OCI-LY3 (cell line): ENCODE results near the gene LRRC4C.

Experiments
- H2AFZ ChIP-seq: fragments of 200-600, 300-600 bp; shearing (Covaris generic); 2 replicates; pipeline ENCODE4 v1.6.0; 2014; ENCODE audit warnings: antibody characterized with exemption, low read depth, low read length
- H3K27ac ChIP-seq: fragments of 200-600, 300-600 bp; sonication (generic); 2 replicates; pipeline ENCODE4 v1.5.1; 2014; ENCODE audit warnings: mild to moderate bottlenecking, low read length, moderate library complexity, mixed read lengths
- H3K27me3 ChIP-seq: fragments of 200-600, 300-600 bp; sonication (generic); 2 replicates; pipeline ENCODE4 v1.6.1; 2014; ENCODE audit warnings: low read depth, low read length, mixed read lengths
- H3K36me3 ChIP-seq: fragments of 200-600, 300-600 bp; sonication (generic); replicated peaks from 2 replicates; pipeline ENCODE3; 2014; ENCODE audit warnings: low read depth, low read length, mixed read lengths
- H3K4me1 ChIP-seq: fragments of 300-600, 200-600 bp; sonication (generic); 2 replicates; pipeline ENCODE4 v1.6.1; 2014; ENCODE audit warnings: low read length, mixed read lengths
- H3K4me2 ChIP-seq: fragments of 200-600, 300-600 bp; sonication (generic); 2 replicates; pipeline ENCODE4 v1.6.1; 2014; ENCODE audit warnings: low read length, mixed read lengths
- H3K4me3 ChIP-seq: fragments of 300-600, 200-600 bp; sonication (generic); 2 replicates; pipeline ENCODE4 v1.5.1; 2014; ENCODE audit warnings: antibody characterized with exemption, mild to moderate bottlenecking, low read length, moderate library complexity
- H3K79me2 ChIP-seq: fragments of 300-600, 200-600 bp; shearing (Covaris generic); 2 replicates; pipeline ENCODE4 v1.6.1; 2014; ENCODE audit warnings: mild to moderate bottlenecking, low read length, mixed read lengths
- H3K9ac ChIP-seq: fragments of 300-600, 200-600 bp; shearing (Covaris generic); 2 replicates; pipeline ENCODE4 v1.6.0; 2014; ENCODE audit warnings: mild to moderate bottlenecking, low read length, moderate library complexity
- H3K9me3 ChIP-seq: fragments of 200-600, 300-600 bp; shearing (Covaris generic); 2 replicates; pipeline ENCODE4 v1.6.1; 2014; ENCODE audit warnings: low read length, mixed read lengths; ENCODE audit not compliant: insufficient read depth
- H4K20me1 ChIP-seq: fragments of 200-600, 300-600 bp; sonication (generic); 2 replicates; pipeline ENCODE4 v1.6.1; 2016; ENCODE audit warnings: low read length, mixed read lengths; ENCODE audit not compliant: insufficient read depth
- CTCF ChIP-seq: fragments of 200-600, 300-600 bp; sonication (generic); IDR thresholded peaks from 2 replicates; pipeline ENCODE4 v1.5.1; 2014; ENCODE audit warnings: antibody characterized with exemption, low read length, low read depth
- EZH2phosphoT487 ChIP-seq: fragments of 200-600 bp; shearing (Covaris generic); IDR thresholded peaks from 2 replicates; pipeline ENCODE4 v1.6.1; 2018; ENCODE audit warnings: antibody characterized with exemption, mixed run types, low read depth

Gene LRRC4C

GRCh38 chr11:41237382-41237781, 222.1 kb downstream of the LRRC4C start:
- H3K27me3 ChIP-seq = no peaks in the 10 kb centered on the region
- no peak overlapping the region for H3K4me2 ChIP-seq
- no peak for TF ChIP-seq CTCF
- no peak for TF ChIP-seq EZH2phosphoT487
- no peak overlapping the region for H2AFZ ChIP-seq
- H3K9ac ChIP-seq = no peak overlapping the region
- H3K79me2 ChIP-seq = no peaks in the 10 kb centered on the region
- H3K27ac ChIP-seq = no peak overlapping the region
- no peaks in the 10 kb centered on the region for H3K4me1 ChIP-seq
- H4K20me1 ChIP-seq = no peaks in the 10 kb centered on the region
- no peaks in the 10 kb centered on the region for H3K36me3 ChIP-seq
- no peaks in the 10 kb centered on the region for H3K9me3 ChIP-seq
- H3K4me3 ChIP-seq = no peak overlapping the region

- no peak overlapping the region for H3K4me2 ChIP-seq
- H3K4me3 ChIP-seq = no peak overlapping the region
- no peaks in the 10 kb centered on the region for H3K36me3 ChIP-seq
- no peak overlapping the region for H2AFZ ChIP-seq
- H4K20me1 ChIP-seq = no peaks in the 10 kb centered on the region
- no peaks in the 10 kb centered on the region for H3K27me3 ChIP-seq
- H3K9ac ChIP-seq = no peak overlapping the region
- TF ChIP-seq CTCF = no peak
- no peak for TF ChIP-seq EZH2phosphoT487
- H3K4me1 ChIP-seq = no peaks in the 10 kb centered on the region
- H3K27ac ChIP-seq = no peak overlapping the region
- H3K9me3 ChIP-seq = no peaks in the 10 kb centered on the region
- no peaks in the 10 kb centered on the region for H3K79me2 ChIP-seq
Observed at GRCh38 chr11:41235668-41236067, 223.8 kb downstream of the LRRC4C start.

GRCh38 chr11:41225856-41226633, 233.4 kb downstream of the LRRC4C start:
- no peaks in the 10 kb centered on the region for H4K20me1 ChIP-seq
- H3K9me3 ChIP-seq = no peaks in the 10 kb centered on the region
- H3K9ac ChIP-seq = no peak overlapping the region
- TF ChIP-seq EZH2phosphoT487 = no peak
- no peak for TF ChIP-seq CTCF
- no peak overlapping the region for H3K4me2 ChIP-seq
- no peaks in the 10 kb centered on the region for H3K36me3 ChIP-seq
- no peaks in the 10 kb centered on the region for H3K79me2 ChIP-seq
- no peak overlapping the region for H3K27ac ChIP-seq
- H2AFZ ChIP-seq = no peak overlapping the region; the same call in 1 of the 2 replicates
- H3K4me3 ChIP-seq = no peak overlapping the region
- H3K27me3 ChIP-seq = no peaks in the 10 kb centered on the region
- peaks cover 20% of the 10 kb centered on the region for H3K4me1 ChIP-seq

GRCh38 chr11:41222236-41222635, 237.2 kb downstream of the LRRC4C start:
- no peaks in the 10 kb centered on the region for H3K9me3 ChIP-seq
- no peaks in the 10 kb centered on the region for H3K36me3 ChIP-seq
- H3K4me2 ChIP-seq = 0 out of 2 replicates have a peak overlapping the region, but pooled peaks have one; percentile 23
- no peak for TF ChIP-seq CTCF
- TF ChIP-seq EZH2phosphoT487 = no peak
- no peak overlapping the region for H3K9ac ChIP-seq
- H3K27ac ChIP-seq = no peak overlapping the region
- no peaks in the 10 kb centered on the region for H3K27me3 ChIP-seq
- H3K4me1 ChIP-seq = peaks cover 20% of the 10 kb centered on the region
- no peaks in the 10 kb centered on the region for H4K20me1 ChIP-seq
- H3K79me2 ChIP-seq = no peaks in the 10 kb centered on the region
- H2AFZ ChIP-seq = no peak overlapping the region
- no peak overlapping the region for H3K4me3 ChIP-seq
